GM12878 (cell line): ENCODE results near the gene TP53INP2. TPM values are rescaled to one million over a fixed set of nuclear protein-coding genes. Genes with fewer than 3 reads are reported as not detected.

Source experiments
- ATAC-seq: fragments of 200-7000 bp; cut with Tn5 transposase; 3 replicates; pipeline ENCODE4 v1.9.1; 2020; ENCODE audit warnings: mild to moderate bottlenecking, moderate library complexity
- BruUV-seq: library from RNA; stranded (reverse); fragments of 400-500 nt; replicated peaks from 2 replicates; lab custom pipeline; 2021; lab: Mats Ljungman, UMichigan
- CTCF ChIA-PET: fragments of 300-600 bp; sonication (Branson Sonifier 250); formaldehyde crosslinking; extraction: SDS; loops from one replicate; lab custom pipeline; 2021; ENCODE audit warnings: inconsistent platforms; lab: Yijun Ruan, JAX
- POLR2A ChIA-PET: fragments of 350-600 bp; formaldehyde crosslinking; extraction: SDS; loops from one replicate; lab custom pipeline; 2021; ENCODE audit warnings: inconsistent platforms; lab: Charles Lee
- RAD21 ChIA-PET: fragments of 300-600 bp; sonication (Branson Sonifier 250); formaldehyde crosslinking; loops from one replicate; lab custom pipeline; 2023; ENCODE audit warnings: antibody characterized with exemption; ENCODE audit not compliant: unreplicated experiment; lab: Charles Lee
- SMC1A ChIA-PET: fragments of 300-600 bp; sonication (Branson Sonifier 250); formaldehyde crosslinking; loops from one replicate; lab custom pipeline; 2023; ENCODE audit not compliant: unreplicated experiment, uncharacterized antibody; lab: Charles Lee
- DNase-seq: peaks from one replicate; pipeline ENCODE4 v3.0.0-alpha.2; 2011; ENCODE audit warnings: low read depth, low spot score
- FAIRE-seq: peaks from 3 replicates; lab custom pipeline; 2011; peaks lifted over from hg19 to GRCh38; lab: Jason Lieb, UNC
- H2AFZ ChIP-seq: 2 replicates; pipeline ENCODE4 v1.6.0; 2011; ENCODE audit warnings: low read depth, low read length, control low read depth; ENCODE audit not compliant: control insufficient read depth
- H3K27ac ChIP-seq: 2 replicates; pipeline ENCODE4 v1.5.1; 2011; ENCODE audit warnings: control low read depth; ENCODE audit not compliant: control insufficient read depth, insufficient read depth
- H3K27me3 ChIP-seq, 2 experiments: replicated peaks in 1 of 2; 2 replicates each; pipeline versions ENCODE4 v1.6.0 to v1.6.1; 2011; ENCODE audit warnings: low read length in 1 of 2; ENCODE audit not compliant: control insufficient read depth in 2 of 2, insufficient read depth in 2 of 2
- H3K36me3 ChIP-seq, 2 experiments: 2 replicates each; pipeline ENCODE4 v1.5.1; 2011; ENCODE audit warnings: low read length in 1 of 2; ENCODE audit not compliant: control insufficient read depth in 2 of 2, insufficient read depth in 2 of 2
- H3K4me1 ChIP-seq: 2 replicates; pipeline ENCODE4 v1.6.1; 2011; ENCODE audit warnings: mild to moderate bottlenecking, low read length, moderate library complexity, mixed read lengths; ENCODE audit not compliant: control insufficient read depth, insufficient read depth
- H3K4me2 ChIP-seq: 2 replicates; pipeline ENCODE4 v1.6.0; 2011; ENCODE audit warnings: control low read depth; ENCODE audit not compliant: control insufficient read depth, insufficient read depth
- H3K4me3 ChIP-seq: fragments of 200-600 bp; sonication (generic); 2 replicates; pipeline ENCODE4 v1.5.1; 2016
- H3K79me2 ChIP-seq: 2 replicates; pipeline ENCODE4 v1.6.0; 2011; ENCODE audit warnings: low read length; ENCODE audit not compliant: control insufficient read depth, insufficient read depth
- H3K9ac ChIP-seq: 2 replicates; pipeline ENCODE4 v1.8.0; 2011; ENCODE audit warnings: low read length, control low read depth, mixed read lengths; ENCODE audit not compliant: control insufficient read depth, insufficient read depth
- H3K9me3 ChIP-seq: replicated peaks from 3 replicates; pipeline ENCODE4 v1.5.1; 2011; ENCODE audit warnings: mild to moderate bottlenecking, low read length; ENCODE audit not compliant: control insufficient read depth, insufficient read depth
- H4K20me1 ChIP-seq: 2 replicates; pipeline ENCODE4 v1.6.0; 2011; ENCODE audit not compliant: control insufficient read depth, insufficient read depth
- CREM ChIP-seq: IDR thresholded peaks from 2 replicates; pipeline ENCODE4 v1.6.1; 2014; ENCODE audit warnings: antibody characterized with exemption, low read depth
- E4F1 ChIP-seq: fragments of 450-650 bp; IDR thresholded peaks from 2 replicates; pipeline ENCODE4 v1.6.1; 2018; ENCODE audit warnings: borderline replicate concordance, mild to moderate bottlenecking; ENCODE audit not compliant: partially characterized antibody
- MTA2 ChIP-seq: fragments of 450-650 bp; IDR thresholded peaks from 2 replicates; pipeline ENCODE4 v1.6.1; 2016; ENCODE audit warnings: low read depth, mild to moderate bottlenecking, moderate library complexity
- RAD21 ChIP-seq: IDR thresholded peaks from 2 replicates; pipeline ENCODE4 v1.6.1; 2011; ENCODE audit warnings: mild to moderate bottlenecking, low read depth, low read length, moderate library complexity; ENCODE audit not compliant: insufficient read depth
- RUNX3 ChIP-seq: IDR thresholded peaks from 2 replicates; pipeline ENCODE4 v1.6.1; 2012; ENCODE audit warnings: low read length, inconsistent platforms
- TBL1XR1 ChIP-seq: IDR thresholded peaks from 2 replicates; pipeline ENCODE4 v1.6.1; 2012; ENCODE audit warnings: low read depth, low read length, improper control_type of control experiment
- USF1 ChIP-seq: IDR thresholded peaks from 2 replicates; pipeline ENCODE4 v1.6.1; 2011; ENCODE audit warnings: borderline replicate concordance, low read depth, mild to moderate bottlenecking, moderate library complexity, mixed read lengths, low read length; ENCODE audit not compliant: insufficient read depth; ENCODE audit errors: extremely low read length
- ZNF24 ChIP-seq: fragments of 450-650 bp; IDR thresholded peaks from 2 replicates; pipeline ENCODE4 v1.6.1; 2017; ENCODE audit warnings: antibody characterized with exemption, mild to moderate bottlenecking
- ZNF274 ChIP-seq: IDR thresholded peaks from one replicate; pipeline ENCODE4 v1.8.0; 2011; ENCODE audit not compliant: insufficient read length, insufficient read depth
- WGBS: methylation state at CpG from one replicate; pipeline ENCODE4 v1.1.6; 2016; ENCODE audit warnings: low lambda C conversion rate; ENCODE audit not compliant: insufficient replicate concordance, insufficient coverage; ENCODE audit errors: missing lambda C conversion rate; 5-methylcytosine and 5-hydroxymethylcytosine counted together
- in situ Hi-C: fragments of 300-500 bp; cut with MboI; formaldehyde crosslinking; loops from 9 replicates; pipeline ENCODE4 v1.14.3; 2018; ENCODE audit warnings: mixed read lengths
- intact Hi-C: fragments of 100-400 bp; cut with micrococcal nuclease; formaldehyde crosslinking; loops from one replicate; pipeline ENCODE4 v1.14.2; 2022; ENCODE audit not compliant: unreplicated experiment
- polyA plus RNA-seq, 11 experiments: library from polyadenylated mRNA; depleted of rRNA in 4 of 11; unstranded in 6 of 11; stranded (reverse) in 5 of 11; fragments of >200 nt; fragmentation: Nextera tagmentation in 4 of 11; fragmentation: Illumina TruSeq in 1 of 11; extraction: Ambion mirVana in 4 of 11; extraction: Trizol in 1 of 11; gene quantifications; 1 replicate in 1 of 11; 2 replicates in 10 of 11; pipeline versions ENCODE4 v1.2.1 to v1.2.3, GENCODE V29; 2011 to 2016; ENCODE audit warnings: inconsistent platforms in 2 of 11, missing spikeins in 2 of 11, low read depth in 1 of 11
- total RNA-seq, 4 experiments: library from RNA; depleted of rRNA in 3 of 4; stranded (reverse); fragments of >200 nt in 3 of 4; fragmentation: Illumina TruSeq in 1 of 4; extraction: Trizol in 1 of 4; gene quantifications; 2 replicates each; pipeline versions ENCODE4 v1.2.1 to v1.2.3, GENCODE V29; 2013 to 2021

The TP53INP2 gene
- total and polyA plus RNA-seq, 10 of the 15 experiments (the other 5 are each of a cell fraction or from before 2014, with no cell fraction given), result 2.8 to 16.0 (median 4.0) TPM

DNA sequence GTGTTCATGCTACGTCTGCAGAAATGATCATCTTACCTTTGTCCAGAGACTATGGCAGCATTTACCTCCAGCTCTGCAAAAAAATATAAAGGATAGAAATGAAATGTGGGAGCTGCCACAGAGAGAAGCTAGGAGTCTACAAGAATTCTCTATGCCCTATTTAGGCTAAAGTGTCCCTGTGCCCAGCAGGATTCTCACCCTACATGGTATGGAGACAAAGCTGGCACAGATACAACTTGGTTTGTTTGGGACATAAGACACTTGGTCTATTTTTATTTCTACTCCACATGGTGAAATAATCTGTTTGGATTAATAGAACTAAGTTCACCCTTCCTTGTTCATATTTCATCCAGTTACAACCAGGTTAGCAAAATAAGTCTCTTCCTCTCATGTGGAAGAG, 28.4 kb downstream of the TP53INP2 start:
- Histone ChIP-seq H4K20me1 (no peaks in the 10 kb centered on the region), H3K9me3 (no peaks in the 10 kb centered on the region), H3K4me2 (no peak overlapping the region), H3K4me3 (no peak overlapping the region), H3K27me3 (no peaks in the 10 kb centered on the region), H3K4me1 (no peaks in the 10 kb centered on the region), H3K79me2 (no peaks in the 10 kb centered on the region), H3K36me3 (no peaks in the 10 kb centered on the region; a peak in 2 of 4 replicates), H3K27ac (no peak overlapping the region), H3K9ac (no peak overlapping the region), H2AFZ (no peak overlapping the region)
- WGBS, result 97% methylated on average over 1 of the region's 1 CpG
- ChIA-PET POLR2A (interaction anchor here (0.6 to 0.8 kb wide), 2 partner anchors 11 to 572 kb away, joined by 4 read pairs; no protein-coding TSS in a partner anchor), CTCF (interaction anchor here (1.2 to 2.0 kb wide), 3 partner anchors 14 to 37 kb away, joined by 3 to 8 read pairs (median 6); no protein-coding TSS in a partner anchor), SMC1A (interaction anchor here (1.0 to 3.0 kb wide), 5 partner anchors 12 to 25 kb away, joined by 3 to 14 read pairs (median 4); no protein-coding TSS in a partner anchor), RAD21 (interaction anchor here (1.5 kb wide), 1 partner anchor 15 kb away, joined by 3 read pairs; no protein-coding TSS in a partner anchor)
- intact Hi-C loops, result no loop called here
- ATAC-seq, result no peak
- TF ChIP-seq RAD21, result no peak
- in situ Hi-C loops, result no loop called here
- FAIRE-seq, result no peak
- no TSS peak for BruUV-seq
- no peak for DNase-seq

GRCh38 chr20:34736106-34736735, 32.1 kb downstream of the TP53INP2 start:
- WGBS, result 89% methylated on average over 6 of the region's 6 CpGs
- no peak for DNase-seq
- Histone ChIP-seq H3K9me3 (no peaks in the 10 kb centered on the region), H3K4me2 (no peak overlapping the region), H3K36me3 (peaks cover 0 to 9% of the 10 kb centered on the region in 2 experiments; a peak in 3 of 4 replicates), H3K27me3 (no peaks in the 10 kb centered on the region), H3K4me1 (no peaks in the 10 kb centered on the region), H3K27ac (no peak overlapping the region), H4K20me1 (no peaks in the 10 kb centered on the region), H3K9ac (no peak overlapping the region), H3K79me2 (no peaks in the 10 kb centered on the region), H3K4me3 (no peak overlapping the region), H2AFZ (no peak overlapping the region)
- intact Hi-C loops, result no loop called here
- ChIA-PET CTCF (no interaction called here), RAD21 (no interaction called here), SMC1A (no interaction called here), POLR2A (no interaction called here)
- no peak for ATAC-seq
- no TSS peak for BruUV-seq
- no peak for FAIRE-seq
- in situ Hi-C loops, result no loop called here
- TF ChIP-seq ZNF274 (no peak), RUNX3 (no peak), USF1 (no peak), TBL1XR1 (no peak), MTA2 (no peak), ZNF24 (no peak), E4F1 (no peak), CREM (no peak)
